Small intestine (tissue), 16 donors: ENCODE results near the gene RBBP8. TPM values are rescaled to one million over a fixed set of nuclear protein-coding genes. Genes with fewer than 3 reads are reported as not detected.
"Not testable (repeated sequence)": the region's sequence is repeated elsewhere in the genome, so short reads cannot be mapped to it uniquely, and the experiment has no call there.

Source experiments
- DNase-seq, 2 donors: peaks; one replicate each; pipeline versions ENCODE4 v3.0.0 to v3.0.0-alpha.2; 2013
- FAIRE-seq: peaks from 2 replicates; lab custom pipeline; 2012; peaks lifted over from hg19 to GRCh38; lab: Jason Lieb, UNC
- H3K27ac ChIP-seq, 3 donors: one replicate each; pipeline ENCODE4 v1.5.1; 2013; ENCODE audit warnings: low read length in 2 of 3, mild to moderate bottlenecking in 2 of 3, control low read depth in 1 of 3, inconsistent platforms in 1 of 3, low read depth in 1 of 3, moderate library complexity in 1 of 3
- H3K27me3 ChIP-seq, 3 donors: one replicate each; pipeline ENCODE4 v1.6.1; 2013; ENCODE audit warnings: low read length in 3 of 3, inconsistent platforms in 1 of 3; ENCODE audit not compliant: control insufficient read depth in 3 of 3, insufficient read depth in 3 of 3
- H3K36me3 ChIP-seq, 3 donors: one replicate each; pipeline ENCODE4 v1.6.1; 2013; ENCODE audit warnings: low read length in 3 of 3, inconsistent platforms in 1 of 3, low read depth in 1 of 3, mild to moderate bottlenecking in 1 of 3, moderate library complexity in 1 of 3; ENCODE audit not compliant: control insufficient read depth in 3 of 3, insufficient read depth in 2 of 3
- H3K4me1 ChIP-seq, 3 donors: one replicate each; pipeline ENCODE4 v1.6.1; 2013; ENCODE audit warnings: low read length in 2 of 3, inconsistent platforms in 1 of 3, low read depth in 1 of 3, mild to moderate bottlenecking in 1 of 3, moderate library complexity in 1 of 3; ENCODE audit not compliant: control insufficient read depth in 3 of 3, insufficient read depth in 2 of 3
- H3K4me3 ChIP-seq, 3 donors: one replicate each; pipeline ENCODE4 v1.5.1; 2013; ENCODE audit warnings: low read length in 3 of 3, control low read depth in 1 of 3, inconsistent platforms in 1 of 3, low read depth in 1 of 3, mild to moderate bottlenecking in 1 of 3, moderate library complexity in 1 of 3
- H3K9me3 ChIP-seq, 2 donors: one replicate each; pipeline ENCODE4 v1.6.1; 2013; ENCODE audit warnings: low read depth in 1 of 2, low read length in 1 of 2; ENCODE audit not compliant: control insufficient read depth in 2 of 2, insufficient read depth in 1 of 2
- WGBS, 3 donors: extraction: QIAGEN DNeasy Blood & Tissue Kit; methylation state at CpG; one replicate each; pipeline ENCODE4 v1.1.7; 2013; 5-methylcytosine and 5-hydroxymethylcytosine counted together
- long read RNA-seq, 10 donors: transcript quantifications; one replicate each; lab custom pipeline, GENCODE V29; 2026
- polyA plus RNA-seq, 4 donors: library from polyadenylated mRNA; stranded (reverse) in 3 of 4; unstranded in 1 of 4; fragments of 200-250 nt in 3 of 4; fragments of 120-200 nt in 1 of 4; gene quantifications; one replicate each; pipeline versions ENCODE4 v1.2.1 to v1.2.3, GENCODE V29; 2013
- donor health status: healthy with polysubstance abuse.
- donor health status: control.
- donor health status: control.
- donor health status: Bipolar disorder and iron deficiency.
- donor health status: healthy.

RBBP8 gene
- polyA plus RNA-seq = 10 to 100 TPM; 14.0 to 38.4 (median 32.9) TPM
- long read RNA-seq, donor 1 = 0 reads
- long read RNA-seq, donor 2 = 0 reads
- long read RNA-seq, donor 3 = 0 reads
- long read RNA-seq, donor 4 = 0 reads
- long read RNA-seq, donor 5 = 0 reads
- long read RNA-seq, donor 6, partial matches to known transcripts = 0 of 1 reads
- long read RNA-seq, donor 6, other reads (novel, unspliced or antisense) = 0 of 1 reads
- long read RNA-seq, donor 7 = 0 reads
- long read RNA-seq, donor 8 = 0 reads
- long read RNA-seq, donor 9 = 0 reads
- long read RNA-seq, donor 10, partial matches to known transcripts = 0 of 1 reads
- long read RNA-seq, donor 10, other reads (novel, unspliced or antisense) = 0 of 1 reads

DNA sequence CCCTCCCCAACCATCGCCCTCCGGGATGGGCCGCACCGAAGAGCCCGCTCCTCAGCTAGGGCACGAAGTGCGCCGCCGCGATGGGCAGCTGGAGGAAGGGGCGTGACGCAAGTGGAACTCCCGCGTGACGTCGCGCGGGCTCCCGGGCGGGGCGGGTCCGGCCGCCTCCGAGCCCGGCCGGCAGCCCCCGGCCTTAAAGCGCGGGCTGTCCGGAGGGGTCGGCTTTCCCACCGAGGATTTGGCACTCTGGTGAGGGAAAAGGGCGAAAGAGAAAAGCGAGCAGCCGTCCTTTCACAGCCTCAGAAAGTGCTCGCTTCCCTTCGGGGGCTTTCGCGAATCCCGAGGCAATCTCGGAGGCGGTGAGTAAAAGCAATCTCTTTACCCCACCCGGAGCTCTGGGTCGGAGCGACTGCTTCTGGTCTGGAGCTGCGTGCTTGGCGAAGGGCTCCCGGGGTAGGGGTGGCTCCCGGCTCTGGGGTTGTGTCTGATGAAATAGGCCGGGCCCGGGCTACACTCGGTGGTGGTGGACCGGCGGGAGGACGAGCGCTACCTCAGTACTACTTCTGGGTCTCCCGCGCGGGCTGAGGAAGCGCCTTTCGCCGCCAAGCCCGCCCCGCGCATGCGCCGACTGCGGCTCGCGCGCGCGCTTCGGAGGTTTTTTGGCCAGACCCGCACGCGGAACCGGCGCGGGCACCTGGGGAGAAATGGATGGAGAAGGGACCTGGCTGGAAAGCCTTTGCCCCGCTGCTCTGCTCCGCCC is at the start of gene RBBP8:
Gene RBBP8, plus strand, starts transcription at position 123 of the 760 bp plus-strand sequence. CDS start 3,524 bp downstream, outside the sequence.
- FAIRE-seq (no peak), DNase-seq (peak; percentile 82 to 94)
- Histone ChIP-seq H3K27ac (peak within 1 kb of the TSS; percentile 92 to 99 (median 96)), H3K36me3 (peaks cover 0 to 12% (median 0%) of the 10 kb centered on the region in 3 donors), H3K27me3 (no peaks in the 10 kb centered on the region), H3K4me3 (peak within 1 kb of the TSS; percentile 60 to 98 (median 72)), H3K9me3 (no peaks in the 10 kb centered on the region), H3K4me1 (peaks cover 0 to 6% (median 0%) of the 10 kb centered on the region in 3 donors)
- WGBS, 3 donors = 0% methylated on average over 70 to 82 of the region's 82 CpGs

DNA sequence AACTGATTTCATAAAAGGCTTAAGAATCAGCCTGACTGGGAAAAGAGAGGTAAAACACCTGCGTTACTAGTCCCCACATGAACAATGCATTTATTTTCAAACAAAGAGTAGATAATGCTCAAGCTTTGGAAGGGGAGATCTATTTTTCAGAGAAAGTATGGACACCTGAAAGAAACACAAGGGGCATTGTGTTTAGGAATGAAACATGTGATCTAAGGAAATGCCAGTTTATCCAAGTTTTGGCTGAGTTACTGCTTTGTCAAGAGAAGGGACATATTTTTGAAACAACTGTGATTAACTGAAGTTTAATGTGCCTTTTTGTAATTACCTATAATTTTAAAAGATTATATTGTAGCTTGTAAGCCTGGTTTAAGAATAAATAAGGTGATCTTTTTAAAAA is 49.3 kb upstream of the RBBP8 start:
- WGBS, 3 donors = 25 to 83% (median 35%) methylated on average over 1 of the region's 1 CpG
- FAIRE-seq = no peak
- Histone ChIP-seq H3K27ac (no peak overlapping the region), H3K27me3 (no peaks in the 10 kb centered on the region), H3K9me3 (peaks cover 0 to 7% of the 10 kb centered on the region in 2 donors), H3K4me1 (peaks cover 0 to 2% (median 0%) of the 10 kb centered on the region in 3 donors), H3K36me3 (no peaks in the 10 kb centered on the region), H3K4me3 (no peak overlapping the region)
- DNase-seq = no peak

DNA sequence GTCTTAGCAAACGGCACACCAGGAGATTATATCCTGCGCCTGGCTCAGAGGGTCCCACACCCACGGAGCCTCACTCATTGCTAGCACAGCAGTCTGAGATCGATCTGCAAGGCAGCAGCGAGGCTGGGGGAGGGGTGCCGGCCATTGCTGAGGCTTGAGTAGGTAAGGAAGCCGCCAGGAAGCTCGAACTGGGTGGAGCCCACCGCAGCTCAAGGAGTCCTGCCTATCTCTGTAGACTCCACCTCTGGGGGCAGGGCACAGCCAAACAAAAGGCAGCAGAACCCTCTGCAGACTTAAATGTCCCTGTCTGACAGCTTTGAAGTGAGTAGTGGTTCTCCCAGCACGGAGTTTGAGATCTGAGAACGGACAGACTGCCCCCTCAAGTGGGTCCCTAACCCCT is 47.4 kb upstream of the RBBP8 start:
- WGBS, 3 donors = 92 to 94% (median 94%) methylated on average over 11 of the region's 11 CpGs
- not testable (repeated sequence) for FAIRE-seq, H3K9me3 ChIP-seq, H3K36me3 ChIP-seq, DNase-seq, H3K4me1 ChIP-seq, H3K27me3 ChIP-seq, H3K27ac ChIP-seq, H3K4me3 ChIP-seq

DNA sequence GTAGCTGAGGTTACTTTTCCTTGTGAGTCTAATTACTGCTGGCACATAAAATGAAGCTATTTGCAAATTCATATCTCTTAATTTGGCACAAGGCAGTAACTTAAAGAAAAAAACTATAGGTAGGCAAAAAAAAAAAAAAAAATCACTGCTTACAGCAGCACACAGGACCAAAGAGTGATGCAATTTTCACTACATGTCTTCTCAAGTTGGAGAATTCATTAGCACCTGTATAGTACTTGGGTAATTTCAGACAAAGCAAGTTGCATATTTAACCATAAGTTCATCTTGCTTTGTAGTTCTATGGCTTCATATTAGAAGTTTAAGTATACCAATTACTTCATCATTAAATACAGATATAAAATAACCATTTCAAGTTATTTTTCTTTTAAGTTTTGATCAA is 33.7 kb upstream of the RBBP8 start:
- FAIRE-seq (no peak), DNase-seq (no peak)
- no peak overlapping the region for H3K4me3 ChIP-seq
- peaks cover 0 to 7% of the 10 kb centered on the region in 2 donors for H3K9me3 ChIP-seq
- no peaks in the 10 kb centered on the region for H3K36me3 ChIP-seq
- no peaks in the 10 kb centered on the region for H3K4me1 ChIP-seq
- no peaks in the 10 kb centered on the region for H3K27me3 ChIP-seq
- H3K27ac ChIP-seq = no peak overlapping the region

DNA sequence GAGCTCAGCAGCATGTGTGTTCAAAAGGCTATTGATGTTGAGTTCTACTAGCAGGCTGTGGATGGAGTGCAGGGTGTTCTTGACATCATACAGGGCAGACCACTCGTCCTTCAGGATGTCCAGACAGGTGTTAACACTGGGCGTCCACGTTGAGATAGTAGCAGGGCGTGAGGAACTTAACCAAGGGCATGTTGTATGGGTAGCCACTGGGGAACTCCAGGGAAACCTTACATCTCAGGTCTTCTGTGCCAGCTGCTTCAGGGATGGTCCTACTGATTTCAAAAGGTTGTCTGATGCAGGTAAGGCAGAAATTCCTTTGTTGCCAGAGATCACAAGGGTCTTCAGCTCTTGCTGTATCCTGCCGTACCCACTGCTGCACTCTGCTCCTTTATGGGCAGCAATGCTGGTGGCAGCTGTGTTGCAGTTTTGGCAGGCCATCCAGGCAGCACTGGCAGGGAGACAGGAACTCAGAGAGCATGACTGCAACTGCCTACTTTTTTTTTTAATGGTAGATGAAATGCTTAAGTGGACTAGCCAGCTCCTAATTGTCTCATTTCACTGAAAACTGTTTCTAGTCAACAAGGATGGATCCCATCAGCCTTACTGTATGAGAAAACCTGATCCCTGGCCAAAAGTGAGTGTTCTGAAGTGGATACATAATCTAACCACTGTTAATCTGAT is 32.4 kb upstream of the RBBP8 start:
- no peaks in the 10 kb centered on the region for H3K36me3 ChIP-seq
- peaks cover 0 to 7% of the 10 kb centered on the region in 2 donors for H3K9me3 ChIP-seq
- no peak for FAIRE-seq
- 75 to 77% (median 77%) methylated on average over 5 of the region's 5 CpGs for WGBS, 3 donors
- H3K27ac ChIP-seq = no peak overlapping the region
- no peaks in the 10 kb centered on the region for H3K27me3 ChIP-seq
- no peak for DNase-seq
- H3K4me1 ChIP-seq = no peaks in the 10 kb centered on the region
- H3K4me3 ChIP-seq = no peak overlapping the region

DNA sequence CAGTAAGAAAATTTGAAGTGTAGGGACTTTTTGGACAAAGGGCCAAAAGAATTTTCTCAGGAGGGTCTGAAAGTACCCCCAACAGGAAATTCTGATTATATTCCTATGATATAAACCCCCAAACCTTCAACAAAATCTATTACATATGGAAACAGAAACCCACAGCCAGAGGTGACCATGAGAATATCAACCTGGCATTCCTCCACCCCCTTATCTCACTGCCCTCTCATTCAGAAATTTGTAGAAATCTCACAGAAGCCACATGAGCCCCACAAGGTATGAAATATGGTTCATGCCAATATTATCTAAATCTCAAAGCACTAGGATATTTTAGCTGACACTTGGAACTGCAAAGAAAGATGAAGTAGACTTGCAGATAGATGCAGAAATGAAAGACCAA is 31.0 kb upstream of the RBBP8 start:
- Histone ChIP-seq H3K36me3 (no peaks in the 10 kb centered on the region), H3K27ac (no peak overlapping the region), H3K27me3 (no peaks in the 10 kb centered on the region), H3K4me1 (no peaks in the 10 kb centered on the region), H3K9me3 (peaks cover 0 to 7% of the 10 kb centered on the region in 2 donors), H3K4me3 (no peak overlapping the region)
- FAIRE-seq (no peak), DNase-seq (no peak)

DNA sequence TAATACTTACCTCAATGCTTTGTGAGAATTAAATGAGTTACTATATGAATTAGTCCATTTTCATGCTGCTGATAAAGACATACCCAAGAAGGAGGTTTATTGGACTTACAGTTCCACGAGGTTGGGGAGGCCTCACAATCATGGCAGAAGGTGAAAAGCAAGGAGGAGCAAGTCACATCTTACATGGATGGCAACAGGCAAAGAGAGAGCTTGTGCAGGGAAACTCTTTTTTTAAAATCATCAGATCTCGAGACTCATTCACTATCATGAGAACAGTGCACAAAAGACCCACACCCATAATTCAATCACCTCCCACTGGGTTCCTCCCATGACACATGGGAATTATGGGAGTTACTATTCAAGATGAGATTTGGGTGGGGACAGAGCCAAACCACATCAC is 29.9 kb upstream of the RBBP8 start:
- FAIRE-seq, H3K4me1 ChIP-seq, H3K36me3 ChIP-seq, DNase-seq, H3K4me3 ChIP-seq, H3K27ac ChIP-seq, H3K27me3 ChIP-seq, H3K9me3 ChIP-seq: not testable (repeated sequence)
- WGBS, 3 donors = 78 to 82% (median 82%) methylated on average over 2 of the region's 2 CpGs

DNA sequence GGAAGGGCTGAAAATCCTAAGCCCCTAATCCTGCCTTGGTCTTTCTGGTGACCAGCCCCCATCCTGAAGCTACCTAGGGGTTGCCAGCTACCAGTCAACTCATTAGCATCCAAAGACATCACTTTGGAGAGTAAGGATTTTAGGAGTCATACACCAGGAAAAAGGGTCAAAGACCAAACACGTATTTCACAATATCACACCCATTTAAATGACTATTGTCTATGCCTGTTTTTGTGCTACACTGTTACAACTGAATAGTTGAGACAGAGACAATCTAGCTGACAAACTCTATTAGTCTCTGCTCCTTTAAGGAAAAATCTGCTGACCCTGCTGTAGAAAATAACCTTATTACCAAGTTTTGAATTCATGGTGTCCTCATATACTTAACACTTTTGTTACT is 21.0 kb upstream of the RBBP8 start:
- FAIRE-seq (no peak), DNase-seq (peak in 1 of 2 donors; percentile 19)
- H3K4me3 ChIP-seq = no peak overlapping the region
- no peaks in the 10 kb centered on the region for H3K27me3 ChIP-seq
- no peak overlapping the region for H3K27ac ChIP-seq
- H3K36me3 ChIP-seq = no peaks in the 10 kb centered on the region
- 21 to 76% (median 45%) methylated on average over 1 of the region's 1 CpG for WGBS, 3 donors
- peaks cover 2 to 6% (median 3%) of the 10 kb centered on the region in 3 donors for H3K4me1 ChIP-seq
- no peaks in the 10 kb centered on the region for H3K9me3 ChIP-seq
